GM19023 (cell line): Measurements from ENCODE around the gene ZNF473.
"Not testable (repeated sequence)": the region's sequence is repeated elsewhere in the genome, so short reads cannot be mapped to it uniquely, and the experiment has no call there.

Experiments used
- ATAC-seq: cut with Tn5 transposase; IDR thresholded peaks from one replicate; pipeline ENCODE4 v1.9.1; 2021; ENCODE audit warnings: mild to moderate bottlenecking, moderate library complexity; ENCODE audit not compliant: unreplicated experiment

ZNF473 gene

DNA sequence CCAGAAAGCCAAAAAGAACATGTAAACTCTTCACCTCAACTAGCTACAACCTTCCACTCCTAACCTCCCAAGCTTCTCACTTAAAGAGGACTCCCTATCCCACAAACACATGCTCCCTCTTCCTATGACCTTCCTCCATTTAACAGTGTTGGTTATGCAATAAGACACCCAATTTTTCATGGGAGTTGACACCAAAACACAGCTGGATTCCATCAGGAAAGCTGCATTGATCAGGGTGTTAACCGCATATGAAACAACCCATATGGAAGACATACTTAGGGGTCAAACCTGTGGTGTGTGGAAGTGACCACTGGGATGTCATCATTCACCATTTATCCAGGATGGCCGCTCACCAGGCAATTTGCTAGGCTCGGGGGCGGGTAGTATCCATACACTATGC is 21.9 kb downstream of the ZNF473 start:
- no peak for ATAC-seq

- no peak for ATAC-seq
Observed at GRCh38 chr19:50050406-50051227, 24.8 kb downstream of the ZNF473 start.

DNA sequence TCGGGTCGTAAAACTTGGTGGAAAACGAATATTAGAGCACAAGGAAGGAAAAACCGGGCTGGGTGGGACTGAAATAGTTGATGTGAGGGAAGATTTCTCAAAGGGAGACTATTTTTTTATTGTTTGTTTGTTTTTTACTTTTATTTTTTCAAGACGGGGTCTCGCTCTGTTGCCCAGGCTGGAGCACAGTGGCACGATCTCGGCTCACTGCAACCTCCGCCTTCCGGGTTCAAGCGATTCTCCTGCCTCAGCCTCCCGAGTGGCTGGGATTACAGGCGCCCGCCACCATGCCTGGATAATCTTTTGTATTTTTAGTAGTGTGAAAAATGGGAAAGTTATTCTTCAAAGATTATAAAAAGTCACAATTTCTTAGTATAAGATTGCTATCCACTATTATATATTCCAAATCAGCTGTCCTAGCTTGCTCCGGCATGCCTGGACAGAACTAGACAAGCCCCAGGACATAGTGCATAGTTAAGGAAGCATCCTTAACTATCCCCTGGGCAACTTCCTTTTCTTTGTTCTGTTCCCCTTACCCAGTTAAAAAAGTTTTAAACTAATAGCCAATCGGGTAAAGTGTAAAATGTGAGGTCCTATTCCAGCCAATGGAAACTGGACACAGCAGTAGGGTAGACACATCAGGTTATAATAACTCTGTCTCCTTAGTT is 25.6 kb downstream of the ZNF473 start:
- ATAC-seq, result not testable (repeated sequence)

DNA sequence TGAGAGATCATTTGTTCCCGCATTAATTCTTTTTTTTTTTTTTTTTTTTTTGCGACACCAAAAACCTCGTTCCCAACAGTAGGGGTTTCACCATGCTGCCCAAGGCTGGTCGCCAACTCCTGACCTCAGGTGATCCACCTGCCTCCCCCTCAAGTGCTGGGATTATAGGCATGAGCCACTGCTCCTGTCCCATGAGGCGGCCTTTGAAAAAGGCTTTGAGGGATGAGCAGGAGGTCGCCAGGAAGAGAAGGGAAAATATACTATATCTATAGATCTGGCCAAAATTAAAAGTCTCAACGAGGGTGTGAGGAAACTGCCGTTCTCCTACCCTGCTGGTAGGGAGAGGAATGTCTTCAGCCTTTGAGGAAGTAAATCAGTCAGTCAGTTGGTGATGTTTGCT is 26.2 kb downstream of the ZNF473 start:
- ATAC-seq, result no peak

DNA sequence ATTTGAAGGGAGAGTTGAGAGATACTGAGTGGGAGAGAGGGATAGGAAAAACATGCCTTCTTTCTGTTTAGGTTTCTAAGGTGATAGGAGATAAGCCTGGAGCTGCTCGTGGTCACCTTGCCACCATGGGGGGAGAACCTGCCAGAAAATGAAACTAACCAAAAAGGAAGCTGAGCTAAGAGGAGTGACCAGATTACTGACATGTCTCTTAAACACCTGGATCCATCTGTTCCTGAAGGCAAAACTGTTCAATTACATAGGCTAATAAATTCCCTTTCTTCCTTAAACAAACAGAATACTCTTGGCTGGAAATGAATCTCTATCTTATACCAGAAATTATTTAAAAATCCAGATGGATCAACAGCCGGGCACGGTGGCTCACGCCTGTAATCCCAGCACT is 27.3 kb downstream of the ZNF473 start:
- ATAC-seq, result no peak

DNA sequence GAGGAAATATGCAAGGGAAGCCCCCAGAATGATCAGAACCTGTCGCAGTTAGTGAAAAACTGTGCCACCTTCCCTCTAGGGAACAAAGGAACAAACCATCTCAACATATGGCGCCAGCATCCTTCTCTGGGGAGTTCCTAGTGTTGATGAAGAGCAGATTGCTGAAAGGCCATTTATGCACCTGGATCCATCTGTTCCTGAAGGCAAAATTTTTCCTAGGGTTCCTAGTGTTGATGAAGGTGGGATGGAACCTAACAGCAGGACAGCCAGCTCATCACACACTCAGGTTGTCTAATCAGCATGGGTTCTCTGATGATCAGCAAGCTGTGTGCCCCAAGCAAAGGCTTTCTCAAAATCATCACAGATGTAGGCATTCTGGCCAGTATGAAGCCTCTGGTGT is 32.6 kb downstream of the ZNF473 start:
- ATAC-seq, result no peak

DNA sequence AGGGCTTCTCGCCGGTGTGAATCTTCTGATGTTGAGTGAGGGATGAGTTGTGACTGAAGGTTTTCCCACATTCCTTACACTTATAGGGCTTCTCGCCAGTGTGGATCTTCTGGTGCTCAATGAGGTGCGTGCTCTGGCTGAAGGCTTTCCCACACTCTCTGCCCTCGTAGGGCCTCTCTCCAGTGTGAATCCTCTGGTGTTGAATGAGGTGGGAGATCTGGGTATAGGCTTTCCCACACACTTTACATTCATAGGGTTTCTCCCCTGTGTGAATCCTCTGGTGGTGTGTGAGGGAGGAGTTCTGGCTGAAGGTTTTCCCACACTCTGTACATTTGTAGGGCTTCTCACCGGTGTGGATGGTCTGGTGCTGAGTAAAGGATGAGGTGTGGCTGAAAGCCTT is 33.2 kb downstream of the ZNF473 start:
- ATAC-seq, result no peak

- no peak for ATAC-seq
Observed at GRCh38 chr19:50060107-50060506, 34.3 kb downstream of the ZNF473 start.

DNA sequence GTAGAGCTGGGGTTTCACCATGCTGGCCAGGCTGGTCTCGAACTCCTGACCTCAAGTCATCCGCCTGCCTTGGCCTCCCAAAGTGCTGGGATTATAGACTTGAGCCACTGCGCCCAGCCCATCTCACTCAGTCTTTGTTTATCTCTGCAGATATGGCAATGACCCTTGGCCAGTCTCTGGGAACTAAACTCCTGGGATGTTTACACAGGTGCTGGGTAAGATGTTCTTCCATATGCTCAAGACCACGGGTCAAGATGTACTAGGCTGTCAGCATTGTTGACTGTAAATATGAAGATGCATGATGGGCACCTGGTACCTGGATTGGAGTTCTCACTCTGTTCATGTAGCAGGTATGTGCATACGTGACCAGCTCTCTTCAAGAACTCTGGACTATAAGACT is 35.8 kb downstream of the ZNF473 start:
- no peak for ATAC-seq

DNA sequence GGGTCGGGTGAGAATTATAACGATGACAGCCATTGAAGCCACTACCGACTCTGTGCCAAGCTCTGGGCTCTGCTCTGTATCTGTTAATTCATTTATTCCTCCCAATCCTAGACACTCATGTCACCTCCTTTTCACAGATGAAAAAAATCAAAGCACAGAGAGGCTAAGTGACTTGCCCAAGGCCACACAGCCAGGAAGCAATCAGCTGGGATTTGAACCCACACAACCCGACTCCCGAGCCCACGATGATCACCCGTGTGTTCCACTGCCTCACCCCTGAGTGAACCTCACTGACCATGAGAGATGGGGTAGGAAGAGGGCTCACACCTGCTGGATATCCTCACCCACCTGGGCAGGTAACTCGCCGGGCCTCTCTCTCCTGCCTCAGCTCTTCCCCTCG is 40.1 kb downstream of the ZNF473 start:
- ATAC-seq, result no peak

DNA sequence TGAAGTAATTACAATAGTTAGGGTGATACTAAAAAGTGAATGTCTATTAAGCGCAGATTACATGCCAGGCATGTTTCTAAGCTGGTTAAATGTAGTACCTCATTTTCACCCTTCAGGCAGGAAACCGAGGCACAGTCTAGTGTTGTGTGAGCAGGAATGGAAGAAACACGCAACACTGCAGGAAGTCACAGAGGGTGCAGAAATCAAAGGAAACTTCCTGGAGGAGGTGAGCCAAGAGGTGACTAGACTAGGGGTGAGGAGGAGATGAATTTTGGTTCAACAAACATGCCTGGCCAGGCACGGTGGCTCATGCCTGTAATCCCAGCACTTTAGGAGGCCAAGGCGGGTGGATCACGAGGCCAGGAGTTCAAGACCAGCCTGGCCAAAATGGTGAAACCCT is 41.8 kb downstream of the ZNF473 start:
- ATAC-seq, result no peak

DNA sequence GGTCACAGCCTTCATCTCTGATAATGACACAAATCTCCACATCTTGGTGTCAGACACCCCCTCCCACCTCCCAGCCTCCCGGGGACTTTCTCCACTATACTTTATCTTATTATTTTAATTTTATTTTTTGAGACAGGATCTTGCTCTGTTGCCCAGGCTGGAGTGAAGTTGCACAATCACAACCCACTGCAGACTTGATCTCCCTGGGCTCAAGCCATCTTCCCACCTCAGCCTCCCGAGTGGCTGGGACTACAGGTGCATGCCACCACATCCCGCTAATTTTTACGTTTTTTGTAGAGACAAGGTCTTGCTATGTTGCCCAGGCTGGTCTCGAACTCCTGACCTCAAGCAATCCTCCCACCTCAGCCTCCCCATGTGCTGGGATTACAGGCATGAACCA is 42.6 kb downstream of the ZNF473 start:
- ATAC-seq, result not testable (repeated sequence)

DNA sequence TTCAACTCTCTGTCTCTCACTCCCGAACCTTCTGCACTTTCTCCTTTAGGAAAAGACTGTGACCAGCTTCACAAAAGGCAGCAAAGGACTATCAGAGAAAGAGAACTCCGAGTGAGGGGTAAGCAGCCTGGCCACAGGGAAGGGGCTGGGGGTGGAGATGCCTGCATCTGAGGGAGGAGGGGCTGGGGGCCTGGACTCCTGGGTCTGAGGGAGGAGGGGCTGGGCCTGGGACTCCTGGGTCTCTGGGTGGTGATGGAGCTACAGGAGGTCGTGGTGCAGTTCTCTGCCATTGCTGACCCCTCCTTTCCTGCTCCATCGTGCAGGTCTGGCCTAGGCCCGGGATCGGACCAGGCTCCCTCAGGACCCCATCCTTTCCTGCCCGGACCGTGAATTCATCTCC is 49.3 kb downstream of the ZNF473 start:
- ATAC-seq, result not testable (repeated sequence)

GRCh38 chr19:50075644-50076372 is 50.0 kb downstream of the ZNF473 start:
- ATAC-seq, result not testable (repeated sequence)

DNA sequence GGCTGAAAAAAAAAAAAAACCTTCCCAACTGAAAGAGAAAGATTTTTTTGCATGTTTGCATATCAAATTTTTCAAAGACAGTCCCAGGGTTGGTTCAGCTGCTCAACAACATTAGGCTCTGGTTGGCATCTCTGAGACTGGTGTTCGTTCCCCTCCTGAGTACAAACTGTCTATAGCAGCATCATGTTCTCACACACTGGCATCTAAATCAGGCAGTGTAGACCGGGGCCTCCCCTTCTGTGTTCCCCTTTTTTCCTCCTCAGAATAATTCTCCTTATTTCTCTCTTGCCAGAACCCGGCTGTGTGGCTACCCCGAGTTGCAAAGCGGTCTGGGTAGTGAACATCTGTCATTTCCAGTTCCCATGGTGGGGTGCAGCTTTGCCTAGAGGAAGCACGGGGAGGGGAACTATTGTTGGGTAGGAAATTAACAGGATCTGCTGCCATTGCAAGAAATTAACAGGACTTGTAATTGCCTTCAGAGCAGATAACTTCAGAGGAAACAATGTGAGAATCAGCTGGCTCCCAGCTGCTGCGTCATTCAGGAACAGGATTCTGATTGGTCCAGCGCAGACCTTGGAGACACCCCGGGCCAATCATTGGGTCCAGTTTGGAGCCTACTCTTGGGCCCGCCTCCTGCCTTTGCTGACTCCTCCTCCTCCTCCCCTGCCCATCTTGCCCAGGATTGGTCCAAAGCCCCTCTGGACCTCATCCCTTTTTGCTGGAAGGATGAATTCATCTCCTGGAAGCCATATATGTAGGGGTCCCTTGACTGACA is 51.0 kb downstream of the ZNF473 start:
- not testable (repeated sequence) for ATAC-seq

DNA sequence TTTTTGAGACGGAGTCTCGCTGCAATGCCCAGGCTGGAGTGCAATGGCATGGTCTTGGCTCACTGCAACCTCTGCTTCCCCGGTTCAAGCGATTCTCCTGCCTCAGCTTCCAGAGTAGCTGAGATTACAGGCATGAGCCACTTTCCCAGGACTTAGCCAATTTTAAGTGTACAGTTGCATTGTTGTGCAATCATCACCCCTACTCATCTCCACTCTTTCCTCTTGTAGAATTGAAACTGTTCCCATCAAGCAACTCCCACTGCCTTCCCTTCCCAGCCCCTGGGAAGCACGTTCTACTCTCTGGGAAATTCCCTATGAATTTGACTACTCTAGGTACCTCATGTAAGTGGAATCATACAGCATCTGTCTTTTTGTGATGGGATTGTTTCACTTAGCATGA is 53.2 kb downstream of the ZNF473 start:
- ATAC-seq, result not testable (repeated sequence)

DNA sequence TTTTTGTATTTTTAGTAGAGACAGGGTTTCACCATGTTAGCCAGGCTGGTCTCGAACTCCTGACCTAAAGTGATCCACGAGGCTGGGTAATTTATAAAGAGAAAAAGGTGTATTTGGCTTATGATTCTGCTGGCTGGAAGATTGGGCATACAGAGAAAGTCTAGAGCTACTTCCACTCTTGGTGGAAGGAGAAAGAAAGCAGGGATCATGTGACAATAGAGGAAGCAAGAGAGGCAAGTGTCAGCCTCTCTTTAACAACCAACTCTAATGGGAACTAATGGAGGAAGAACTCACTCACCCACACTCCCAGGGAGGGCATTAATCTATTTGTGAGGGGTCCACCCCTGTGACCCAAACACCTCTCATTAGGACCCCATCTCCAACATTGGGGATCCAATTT is 58.6 kb downstream of the ZNF473 start:
- ATAC-seq, result not testable (repeated sequence)

DNA sequence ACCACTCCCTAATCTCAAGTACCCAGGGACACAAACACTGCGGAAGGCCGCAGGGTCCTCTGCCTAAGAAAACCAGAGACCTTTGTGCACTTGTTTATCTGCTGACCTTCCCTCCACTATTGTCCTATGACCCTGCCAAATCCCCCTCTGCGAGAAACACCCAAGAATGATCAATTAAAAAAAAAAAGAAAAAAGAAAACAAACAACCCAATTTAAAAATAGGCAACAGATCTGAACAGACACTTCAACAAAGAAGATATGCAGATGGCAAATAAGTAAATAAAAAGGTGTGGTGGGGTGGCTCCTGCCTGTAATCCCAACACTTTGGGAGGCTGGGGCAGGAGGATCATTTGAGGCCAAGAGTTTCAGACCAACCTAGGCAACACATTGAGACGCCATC is 61.3 kb downstream of the ZNF473 start:
- not testable (repeated sequence) for ATAC-seq

DNA sequence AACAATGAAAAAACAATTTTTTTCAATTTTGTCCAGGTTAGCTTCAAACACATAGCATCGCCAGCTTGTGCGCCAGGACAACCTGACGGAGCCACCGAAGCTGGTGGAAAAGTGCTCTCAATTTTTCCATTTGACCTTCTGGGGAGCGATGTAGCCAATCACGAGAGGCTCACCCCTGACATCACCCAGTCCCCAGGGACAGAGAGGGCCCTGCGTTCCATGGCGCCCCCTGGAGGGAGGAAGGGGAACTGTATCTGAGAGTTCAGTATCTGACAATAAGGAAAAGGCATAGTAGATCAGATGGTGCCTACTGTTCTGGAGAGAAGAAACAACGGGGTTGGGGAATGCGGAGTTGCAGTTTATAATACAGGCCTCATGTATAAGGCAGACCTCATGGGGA is 64.9 kb downstream of the ZNF473 start:
- not testable (repeated sequence) for ATAC-seq

- not testable (repeated sequence) for ATAC-seq
Observed at GRCh38 chr19:50091786-50092185, 66.0 kb downstream of the ZNF473 start.

DNA sequence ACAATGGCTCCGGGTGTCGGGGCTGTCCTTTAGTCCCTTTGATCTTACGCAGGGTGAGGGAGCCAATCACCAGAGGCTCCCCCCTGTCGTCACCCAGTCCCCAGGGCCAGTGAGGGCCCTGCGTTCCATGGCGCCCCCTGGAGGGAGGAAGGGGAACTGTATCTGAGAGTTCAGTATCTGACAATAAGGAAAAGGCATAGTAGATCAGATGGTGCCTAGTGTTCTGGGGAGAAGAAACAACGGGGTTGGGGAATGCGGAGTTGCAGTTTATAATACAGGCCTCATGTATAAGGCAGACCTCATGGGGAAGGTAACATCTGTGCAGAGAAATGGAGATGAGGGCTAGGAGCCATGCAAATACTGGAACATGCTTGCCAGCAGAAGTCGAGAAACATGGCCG is 66.8 kb downstream of the ZNF473 start:
- ATAC-seq, result not testable (repeated sequence)
